ENCODE data around the gene RMND5B. TPM values are rescaled to one million over a fixed set of nuclear protein-coding genes. Genes with fewer than 3 reads are reported as not detected.

Gene RMND5B
- total RNA-seq, 1 donor from 2014 or later = 81.6 TPM

GRCh38 chr5:178119915-178120606, 10.8 kb upstream of the RMND5B start:
- no peaks in the 10 kb centered on the region for H3K36me3 ChIP-seq
- TF ChIP-seq CTCF (IDR thresholded peaks at IDR 0.05) = no peak
- no peak overlapping the region for H3K4me3 ChIP-seq
- intact Hi-C loops (cut with DNase I) = no loop called here
- no peaks in the 10 kb centered on the region for H3K9me3 ChIP-seq
- no peaks in the 10 kb centered on the region for H3K4me1 ChIP-seq
- no peak overlapping the region for H3K27ac ChIP-seq
- H3K27me3 ChIP-seq = no peaks in the 10 kb centered on the region
- no peak for DNase-seq (ENCODE audit: low spot score in 2 of 2)

- Histone ChIP-seq H3K36me3 (no peaks in the 10 kb centered on the region), H3K27ac (no peak overlapping the region), H3K4me3 (no peak overlapping the region), H3K9me3 (no peaks in the 10 kb centered on the region), H3K27me3 (no peaks in the 10 kb centered on the region), H3K4me1 (no peaks in the 10 kb centered on the region)
- DNase-seq (ENCODE audit: low spot score in 2 of 2) = no peak
- intact Hi-C loops (cut with DNase I) = no loop called here
- no peak for TF ChIP-seq CTCF (IDR thresholded peaks at IDR 0.05)
Measured at GRCh38 chr5:178120607-178121357, 10.0 kb upstream of the RMND5B start.

GRCh38 chr5:178121391-178122276, 9.2 kb upstream of the RMND5B start:
- Histone ChIP-seq H3K36me3 (no peaks in the 10 kb centered on the region), H3K4me3 (no peak overlapping the region), H3K4me1 (no peaks in the 10 kb centered on the region), H3K9me3 (no peaks in the 10 kb centered on the region), H3K27me3 (no peaks in the 10 kb centered on the region), H3K27ac (no peak overlapping the region)
- TF ChIP-seq CTCF (IDR thresholded peaks at IDR 0.05) = no peak
- intact Hi-C loops (cut with DNase I) = no loop called here
- DNase-seq (ENCODE audit: low spot score in 2 of 2) = no peak

- intact Hi-C loops (cut with DNase I) = no loop called here
- Histone ChIP-seq H3K27ac (no peak overlapping the region), H3K36me3 (no peaks in the 10 kb centered on the region), H3K27me3 (no peaks in the 10 kb centered on the region), H3K4me3 (no peak overlapping the region), H3K4me1 (no peaks in the 10 kb centered on the region), H3K9me3 (no peaks in the 10 kb centered on the region)
- TF ChIP-seq CTCF (IDR thresholded peaks at IDR 0.05) = no peak
- no peak for DNase-seq (ENCODE audit: low spot score in 2 of 2)
Measured at GRCh38 chr5:178122346-178122745, 8.5 kb upstream of the RMND5B start.

- intact Hi-C loops (cut with DNase I) = no loop called here
- no peaks in the 10 kb centered on the region for H3K36me3 ChIP-seq
- no peaks in the 10 kb centered on the region for H3K4me1 ChIP-seq
Measured at GRCh38 chr5:178123094-178123965, 7.5 kb upstream of the RMND5B start.

More at GRCh38 chr5:178123094-178123965, 7.5 kb upstream of the RMND5B start:
- Histone ChIP-seq H3K4me3 (no peak overlapping the region), H3K27ac (no peak overlapping the region), H3K27me3 (no peaks in the 10 kb centered on the region), H3K9me3 (no peaks in the 10 kb centered on the region)
- no peak for TF ChIP-seq CTCF (IDR thresholded peaks at IDR 0.05)
- no peak for DNase-seq (ENCODE audit: low spot score in 2 of 2)

All from ascending aorta (tissue), 2 donors.